Karpas-422 (cell line): ENCODE results near the gene C2CD2. TPM values are rescaled to one million over a fixed set of nuclear protein-coding genes. Genes with fewer than 3 reads are reported as not detected.
"Not testable (repeated sequence)": the region's sequence is repeated elsewhere in the genome, so short reads cannot be mapped to it uniquely, and the experiment has no call there.

Source experiments
- DNase-seq: peaks from one replicate; pipeline ENCODE4 v3.0.0-alpha.2; 2015
- H2AFZ ChIP-seq: fragments of 200-600 bp; sonication (generic); 2 replicates; pipeline ENCODE4 v1.6.1; 2014; ENCODE audit warnings: antibody characterized with exemption, low read length, mixed read lengths
- H3K27ac ChIP-seq: fragments of 200-600 bp; sonication (generic); 2 replicates; pipeline ENCODE4 v1.5.1; 2014; ENCODE audit warnings: mild to moderate bottlenecking, low read length, moderate library complexity
- H3K27me3 ChIP-seq: fragments of 200-600 bp; sonication (generic); 2 replicates; pipeline ENCODE4 v1.6.1; 2014; ENCODE audit warnings: low read length, mixed read lengths
- H3K36me3 ChIP-seq: fragments of 200-600 bp; sonication (generic); 2 replicates; pipeline ENCODE4 v1.6.1; 2014; ENCODE audit warnings: low read length, mixed read lengths; ENCODE audit not compliant: insufficient read depth
- H3K4me1 ChIP-seq: fragments of 200-600 bp; sonication (generic); 2 replicates; pipeline ENCODE4 v1.6.1; 2014; ENCODE audit warnings: mild to moderate bottlenecking, low read length, mixed read lengths
- H3K4me2 ChIP-seq: fragments of 200-600 bp; sonication (generic); 2 replicates; pipeline ENCODE4 v1.6.1; 2014; ENCODE audit warnings: low read length, low read depth, mild to moderate bottlenecking; ENCODE audit not compliant: poor library complexity, severe bottlenecking
- H3K4me3 ChIP-seq: fragments of 200-600 bp; sonication (generic); 2 replicates; pipeline ENCODE4 v1.5.1; 2014; ENCODE audit warnings: mild to moderate bottlenecking, antibody characterized with exemption, low read length, mixed read lengths
- H3K79me2 ChIP-seq: fragments of 200-600 bp; sonication (generic); 2 replicates; pipeline ENCODE4 v1.6.1; 2014; ENCODE audit warnings: mild to moderate bottlenecking, low read length, mixed read lengths
- H3K9ac ChIP-seq: fragments of 200-600 bp; sonication (generic); 2 replicates; pipeline ENCODE4 v1.6.0; 2014; ENCODE audit warnings: low read length
- H3K9me2 ChIP-seq: fragments of 200-600 bp; sonication (generic), shearing (Covaris generic); replicated peaks from 2 replicates; pipeline ENCODE4 v1.6.0; 2014; ENCODE audit warnings: mild to moderate bottlenecking, low read length, moderate library complexity; ENCODE audit not compliant: insufficient read depth
- H3K9me3 ChIP-seq: fragments of 300-700, 200-600 bp; sonication (generic); 2 replicates; pipeline ENCODE4 v1.6.1; 2014; ENCODE audit warnings: low read length, mixed read lengths
- H4K20me1 ChIP-seq: fragments of 200-600 bp; sonication (generic); 2 replicates; pipeline ENCODE4 v1.6.1; 2014; ENCODE audit warnings: mild to moderate bottlenecking, antibody characterized with exemption, low read length, low read depth; ENCODE audit not compliant: insufficient read depth
- total RNA-seq: library from RNA; depleted of rRNA; stranded (reverse); fragments of >200 nt; shearing (Covaris generic); gene quantifications from 2 replicates; pipeline ENCODE4 v1.2.3, GENCODE V29; 2014; ENCODE audit warnings: low replicate concordance

C2CD2 gene
- total RNA-seq, 1 experiment from 2014 or later: not detected

DNA sequence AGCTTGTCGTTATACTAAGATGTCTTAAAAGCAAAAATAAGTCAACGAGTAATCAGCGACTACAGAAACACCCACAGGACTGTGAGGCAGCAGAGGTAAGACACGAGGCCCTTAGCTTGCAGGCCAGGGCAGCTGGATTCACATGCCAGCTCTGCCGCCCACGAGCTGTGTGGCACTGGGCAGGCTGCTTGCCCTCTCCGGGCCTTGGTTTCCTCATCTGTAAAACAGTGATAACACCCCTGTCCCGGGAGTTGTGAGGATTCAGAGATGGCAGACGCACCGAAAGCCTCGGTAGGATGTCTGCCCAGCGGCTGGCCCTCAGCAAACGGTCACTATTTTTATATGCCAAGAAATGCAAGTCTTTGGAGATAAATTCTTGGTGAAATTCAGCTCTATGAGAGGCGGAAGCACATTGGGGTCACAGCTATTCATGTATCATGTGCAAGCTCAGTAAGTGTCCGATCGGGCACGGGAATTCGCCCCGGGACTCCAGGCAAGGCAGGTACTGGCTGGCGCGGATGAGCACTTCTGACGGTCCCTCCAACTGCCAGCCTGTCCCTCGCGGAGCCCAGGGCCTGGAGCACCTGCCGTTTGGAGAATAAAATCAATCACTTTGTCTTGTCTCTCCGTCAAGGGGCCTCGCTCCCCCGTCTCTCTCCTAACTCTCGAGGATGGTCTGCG is 1.1 kb downstream of the C2CD2 start:
- Histone ChIP-seq H3K9ac (no peak overlapping the region), H3K27ac (no peak overlapping the region), H3K36me3 (no peaks in the 10 kb centered on the region), H4K20me1 (peaks cover 3% of the 10 kb centered on the region; the same call in 1 of the 2 replicates), H3K27me3 (no peaks in the 10 kb centered on the region), H3K4me3 (no peak overlapping the region), H3K4me1 (no peaks in the 10 kb centered on the region), H3K4me2 (no peak overlapping the region), H3K9me2 (no peaks in the 10 kb centered on the region), H2AFZ (no peak overlapping the region), H3K79me2 (no peaks in the 10 kb centered on the region), H3K9me3 (no peaks in the 10 kb centered on the region)
- no peak for DNase-seq

DNA sequence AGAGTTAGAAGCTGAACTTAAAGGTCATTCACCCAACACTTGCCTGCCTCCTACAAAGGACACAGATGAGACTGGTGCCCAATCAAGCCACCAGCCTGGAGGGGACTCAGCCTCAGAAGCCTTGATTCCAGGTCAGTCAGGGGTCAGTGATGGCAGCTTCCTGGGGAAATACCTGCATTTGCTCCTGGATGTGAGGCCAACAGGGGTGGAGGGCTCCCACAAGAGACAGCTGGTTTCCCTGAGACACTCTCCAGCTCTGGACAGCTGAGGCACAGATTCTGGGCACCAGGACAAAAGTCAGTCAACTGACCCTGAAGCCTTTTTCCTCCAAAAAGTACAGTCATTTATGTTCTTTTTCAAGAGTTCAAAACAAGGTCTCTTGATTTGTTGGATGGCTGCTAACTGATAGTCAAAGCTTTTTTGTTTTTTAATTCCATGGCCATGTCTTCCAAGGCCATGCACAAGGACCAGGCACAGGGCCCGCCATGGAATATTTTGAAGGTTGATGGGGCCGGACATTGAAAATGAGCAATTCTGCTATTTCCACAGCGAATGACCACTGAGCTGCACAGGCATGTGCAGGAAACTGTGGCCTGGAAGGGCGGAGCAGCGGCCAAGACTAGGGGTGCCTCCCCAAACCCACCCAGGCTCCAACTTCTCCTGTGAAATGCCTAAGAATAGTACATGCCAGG is 1.8 kb downstream of the C2CD2 start:
- Histone ChIP-seq H3K9me3 (no peaks in the 10 kb centered on the region), H3K4me1 (no peaks in the 10 kb centered on the region), H3K4me2 (no peak overlapping the region), H3K9me2 (no peaks in the 10 kb centered on the region), H3K9ac (no peak overlapping the region), H2AFZ (no peak overlapping the region), H3K27me3 (no peaks in the 10 kb centered on the region), H3K36me3 (no peaks in the 10 kb centered on the region), H4K20me1 (peaks cover 1% of the 10 kb centered on the region; the same call in 1 of the 2 replicates), H3K79me2 (no peaks in the 10 kb centered on the region), H3K27ac (no peak overlapping the region), H3K4me3 (no peak overlapping the region)
- no peak for DNase-seq

DNA sequence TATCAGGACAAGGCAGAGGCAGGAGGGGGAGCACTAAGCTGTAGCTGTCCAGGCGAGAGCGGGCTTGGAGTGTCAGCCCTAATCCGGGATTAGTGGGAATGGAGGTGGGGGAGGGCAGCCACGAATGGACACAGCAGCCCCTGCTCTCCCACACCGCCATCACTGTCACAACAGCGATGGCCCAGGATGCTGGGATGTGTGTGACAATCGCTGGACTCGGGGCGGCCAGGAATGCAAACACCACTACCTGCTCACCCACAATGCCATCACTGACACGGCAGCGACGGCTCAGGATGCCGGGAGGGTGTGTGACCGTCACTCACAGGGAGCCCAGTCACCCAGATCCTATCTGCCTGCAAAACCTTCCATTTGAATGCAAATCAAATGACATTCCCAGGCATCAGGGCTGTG is 2.9 kb downstream of the C2CD2 start:
- no peak overlapping the region for H3K4me3 ChIP-seq
- H3K79me2 ChIP-seq: no peaks in the 10 kb centered on the region
- no peaks in the 10 kb centered on the region for H3K4me1 ChIP-seq

DNA sequence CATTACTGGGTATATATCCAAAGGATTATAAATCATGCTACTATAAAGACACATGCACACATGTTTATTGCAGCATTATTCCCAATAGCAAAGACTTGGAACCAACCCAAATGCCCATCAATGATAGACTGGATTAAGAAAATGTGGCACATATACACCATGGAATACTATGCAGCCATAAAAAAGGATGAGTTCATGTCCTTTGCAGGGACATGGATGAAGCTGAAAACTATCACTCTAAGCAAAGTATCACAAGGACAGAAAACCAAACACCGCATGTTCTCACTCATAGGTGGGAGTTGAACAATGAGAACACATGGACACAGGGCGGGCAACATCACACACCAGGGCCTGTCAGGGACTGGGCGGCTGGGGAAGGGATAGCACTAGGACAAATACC is 4.2 kb downstream of the C2CD2 start:
- H3K27ac ChIP-seq, H3K27me3 ChIP-seq, H3K36me3 ChIP-seq, H3K79me2 ChIP-seq, H4K20me1 ChIP-seq, H2AFZ ChIP-seq, H3K4me3 ChIP-seq, H3K9me2 ChIP-seq, H3K4me2 ChIP-seq, DNase-seq, H3K4me1 ChIP-seq, H3K9ac ChIP-seq, H3K9me3 ChIP-seq: not testable (repeated sequence)

More for the DNA sequence above, 2.9 kb downstream of the C2CD2 start:
- no peaks in the 10 kb centered on the region for H4K20me1 ChIP-seq
- no peaks in the 10 kb centered on the region for H3K27me3 ChIP-seq
- DNase-seq: no peak
- no peak overlapping the region for H3K4me2 ChIP-seq
- H3K9me2 ChIP-seq: no peaks in the 10 kb centered on the region
- no peak overlapping the region for H2AFZ ChIP-seq
- H3K9ac ChIP-seq: no peak overlapping the region
- no peaks in the 10 kb centered on the region for H3K9me3 ChIP-seq
- H3K36me3 ChIP-seq: no peaks in the 10 kb centered on the region
- H3K27ac ChIP-seq: no peak overlapping the region

DNA sequence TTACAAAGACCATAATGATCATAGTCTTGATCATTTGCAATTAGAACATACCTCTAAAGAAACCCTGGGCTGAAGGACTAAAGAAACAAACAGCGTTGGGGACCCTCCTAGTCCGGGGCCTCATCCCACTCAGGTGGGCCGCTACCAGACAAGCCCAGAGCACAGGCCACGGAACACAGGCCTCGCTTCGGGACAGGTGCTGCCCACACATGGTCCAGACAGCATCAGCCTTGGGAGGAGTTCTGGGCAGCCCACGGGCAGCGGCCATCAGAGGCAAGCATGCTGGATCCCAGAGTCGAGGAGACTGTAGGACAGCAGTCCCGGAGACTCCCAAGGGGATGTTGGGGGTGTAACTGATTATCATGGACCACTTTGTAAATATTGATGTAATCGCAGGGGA is 4.9 kb downstream of the C2CD2 start:
- no peaks in the 10 kb centered on the region for H3K9me2 ChIP-seq
- no peaks in the 10 kb centered on the region for H3K79me2 ChIP-seq
- H3K4me2 ChIP-seq: no peak overlapping the region
- no peaks in the 10 kb centered on the region for H3K36me3 ChIP-seq
- H3K4me1 ChIP-seq: no peaks in the 10 kb centered on the region
- no peak for DNase-seq
- H3K4me3 ChIP-seq: no peak overlapping the region
- H3K27me3 ChIP-seq: no peaks in the 10 kb centered on the region
- no peaks in the 10 kb centered on the region for H3K9me3 ChIP-seq
- H2AFZ ChIP-seq: no peak overlapping the region
- no peak overlapping the region for H3K27ac ChIP-seq
- no peaks in the 10 kb centered on the region for H4K20me1 ChIP-seq
- H3K9ac ChIP-seq: no peak overlapping the region

DNA sequence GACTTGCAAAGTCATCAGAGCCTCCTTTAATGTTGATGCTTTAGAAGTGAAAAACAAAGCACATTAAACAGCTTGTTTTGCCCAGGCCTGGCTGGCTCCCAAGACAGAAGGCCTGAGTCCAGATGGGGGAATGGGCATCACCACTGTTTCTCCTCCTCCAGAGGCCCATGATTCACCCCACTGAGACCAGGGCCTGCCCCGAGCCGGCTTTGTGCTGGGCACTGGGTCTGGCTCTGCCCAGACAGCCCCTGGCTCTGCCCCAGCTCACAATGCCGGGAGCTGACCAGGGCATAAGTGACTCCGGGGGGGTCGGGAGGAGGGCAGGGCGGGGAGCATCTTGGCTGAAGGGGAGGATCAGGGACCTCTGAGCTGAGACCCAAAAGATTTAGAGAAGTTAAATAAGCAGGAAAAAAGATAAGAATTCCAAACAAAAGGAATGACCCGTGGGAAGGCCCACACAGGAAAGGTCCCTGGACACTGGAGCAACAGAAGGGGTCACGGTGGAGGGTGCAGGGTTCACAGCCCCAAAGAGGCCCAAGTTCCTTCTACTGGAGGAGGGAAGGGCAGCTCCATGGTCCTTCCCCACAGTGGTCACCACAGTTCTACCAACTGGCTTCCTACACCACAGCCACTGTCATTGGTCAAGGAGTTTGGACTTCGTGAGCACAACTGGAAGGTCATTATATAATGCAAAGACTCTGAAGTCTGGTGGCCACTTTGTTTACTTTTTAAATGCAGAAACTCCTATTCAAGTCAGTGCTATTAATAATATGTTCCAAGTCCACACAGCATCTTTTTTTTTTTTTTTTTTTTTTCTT is 5.5 kb downstream of the C2CD2 start:
- H4K20me1 ChIP-seq: no peaks in the 10 kb centered on the region
- no peak overlapping the region for H3K9ac ChIP-seq
- H3K27ac ChIP-seq: no peak overlapping the region
- H3K36me3 ChIP-seq: no peaks in the 10 kb centered on the region
- no peaks in the 10 kb centered on the region for H3K9me2 ChIP-seq
- H3K9me3 ChIP-seq: no peaks in the 10 kb centered on the region
- H2AFZ ChIP-seq: no peak overlapping the region
- H3K4me3 ChIP-seq: no peak overlapping the region
- no peaks in the 10 kb centered on the region for H3K27me3 ChIP-seq
- H3K4me1 ChIP-seq: no peaks in the 10 kb centered on the region
- no peak overlapping the region for H3K4me2 ChIP-seq
- H3K79me2 ChIP-seq: no peaks in the 10 kb centered on the region
- DNase-seq: no peak

DNA sequence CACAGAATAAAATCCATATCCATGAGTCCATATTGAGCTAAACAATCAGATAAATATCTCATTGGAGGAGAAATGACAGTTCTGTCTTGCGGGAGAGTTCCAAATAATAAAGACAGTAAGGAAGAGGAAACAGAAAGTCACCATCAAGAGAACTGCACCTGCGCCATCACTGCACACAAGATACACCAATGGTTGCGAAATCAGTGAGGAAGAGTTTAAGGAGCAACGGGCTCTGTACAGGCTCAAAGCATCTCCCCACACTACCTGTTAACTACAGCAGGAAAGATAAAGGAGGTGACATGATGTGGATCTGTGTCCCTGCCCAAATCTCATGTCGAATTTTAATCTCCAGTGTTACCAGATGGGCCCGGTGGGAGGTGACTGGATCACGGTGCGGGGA is 7.8 kb downstream of the C2CD2 start:
- no peaks in the 10 kb centered on the region for H4K20me1 ChIP-seq
- H3K27ac ChIP-seq: no peak overlapping the region
- no peak overlapping the region for H2AFZ ChIP-seq
- no peaks in the 10 kb centered on the region for H3K9me3 ChIP-seq
- no peaks in the 10 kb centered on the region for H3K36me3 ChIP-seq
- H3K79me2 ChIP-seq: no peaks in the 10 kb centered on the region
- H3K4me3 ChIP-seq: no peak overlapping the region
- H3K9ac ChIP-seq: no peak overlapping the region
- DNase-seq: no peak
- H3K9me2 ChIP-seq: no peaks in the 10 kb centered on the region
- no peak overlapping the region for H3K4me2 ChIP-seq
- H3K27me3 ChIP-seq: no peaks in the 10 kb centered on the region
- no peaks in the 10 kb centered on the region for H3K4me1 ChIP-seq

DNA sequence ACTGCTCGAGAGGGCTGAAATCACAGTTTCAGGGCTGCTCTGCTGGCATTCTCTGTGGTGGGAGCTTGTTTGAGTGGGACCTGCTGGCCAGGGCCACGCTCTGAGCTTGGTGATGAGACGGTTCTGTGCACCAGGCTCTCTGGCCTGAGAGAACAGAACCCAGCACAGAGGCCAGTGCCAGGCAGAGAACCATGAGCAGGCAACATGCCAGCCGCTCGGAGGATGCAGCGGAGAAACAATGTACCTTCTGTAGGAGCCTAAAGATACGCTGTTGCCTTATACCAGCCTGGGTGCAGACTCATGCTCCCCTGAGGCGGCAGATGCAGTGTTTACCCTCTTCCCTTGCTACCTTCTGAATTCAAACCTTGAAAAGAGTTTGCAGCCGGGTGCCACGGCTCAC is 10.0 kb downstream of the C2CD2 start:
- Histone ChIP-seq H3K9ac (no peak overlapping the region), H3K9me3 (no peaks in the 10 kb centered on the region), H3K9me2 (no peaks in the 10 kb centered on the region), H3K4me2 (no peak overlapping the region), H3K4me3 (no peak overlapping the region), H4K20me1 (no peaks in the 10 kb centered on the region), H3K79me2 (no peaks in the 10 kb centered on the region), H3K4me1 (no peaks in the 10 kb centered on the region), H3K27me3 (no peaks in the 10 kb centered on the region), H3K27ac (no peak overlapping the region), H2AFZ (no peak overlapping the region), H3K36me3 (no peaks in the 10 kb centered on the region)
- no peak for DNase-seq
